GM23338 (cell line): ENCODE measurements around the gene TP73.

Experiments
- CTCF ChIP-seq, 2 experiments: fragments of 200-600 bp in 1 of 2; sonication (generic) in 1 of 2; conservative IDR thresholded peaks; 2 replicates each; pipeline versions ENCODE4 v1.5.1 to v1.6.1; 2016 to 2017; ENCODE audit warnings: antibody characterized with exemption in 2 of 2, low read depth in 2 of 2, mild to moderate bottlenecking in 2 of 2, moderate library complexity in 1 of 2
- EZH2 ChIP-seq: fragments of 200-600 bp; sonication (generic); IDR thresholded peaks from one replicate; pipeline ENCODE4 v1.8.0; 2017; ENCODE audit warnings: antibody characterized with exemption, mild to moderate bottlenecking, low read depth; ENCODE audit not compliant: unreplicated experiment
- EZH2phosphoT487 ChIP-seq: fragments of 200-600 bp; sonication (generic); IDR thresholded peaks from one replicate; pipeline ENCODE4 v1.8.1; 2018; ENCODE audit warnings: antibody characterized with exemption; ENCODE audit not compliant: unreplicated experiment
- POLR2AphosphoS5 ChIP-seq: IDR thresholded peaks from 2 replicates; pipeline ENCODE4 v1.6.1; 2016; ENCODE audit warnings: antibody characterized with exemption, low read depth
- REST ChIP-seq: IDR thresholded peaks from one replicate; pipeline ENCODE4 v1.6.1; 2018; ENCODE audit warnings: antibody characterized with exemption; ENCODE audit not compliant: unreplicated experiment
- ZNF114 ChIP-seq: fragments of 250-450 bp; sonication (Bioruptor Pico); IDR thresholded peaks from 2 replicates; pipeline ENCODE4 v1.5.0; 2020; ENCODE audit warnings: mild to moderate bottlenecking, moderate library complexity
- ZNF331 ChIP-seq: fragments of 250-450 bp; sonication (Bioruptor Pico); IDR thresholded peaks from 2 replicates; pipeline ENCODE4 v1.5.0; 2020; ENCODE audit warnings: low read depth, mild to moderate bottlenecking, moderate library complexity

DNA sequence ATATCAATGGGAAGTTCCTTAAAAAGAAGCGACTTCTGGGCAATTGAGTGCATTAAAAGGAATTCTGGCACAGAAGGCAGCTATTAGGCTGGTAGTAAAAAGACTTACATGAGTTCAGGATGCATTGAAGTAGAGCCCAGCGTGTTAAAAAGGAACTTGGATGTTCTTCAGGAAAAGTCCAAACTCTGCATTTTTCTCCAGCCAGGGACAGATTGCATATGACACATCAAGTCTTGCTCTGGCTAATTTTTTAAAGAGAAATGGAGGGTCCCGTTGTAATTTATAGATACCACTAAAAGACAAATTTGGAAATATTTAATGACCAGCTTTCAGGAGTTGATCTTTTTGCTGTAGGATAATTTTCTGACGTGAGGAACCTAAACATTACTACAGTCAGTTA lies 26.3 kb upstream of the TP73 start:
- TF ChIP-seq CTCF (conservative IDR thresholded peaks at IDR 0.05; ENCODE audit: low read depth in 2 of 2) (no peak), POLR2AphosphoS5 (no peak), ZNF114 (CRISPR knock-in tag) (no peak), EZH2 (no peak), ZNF331 (no peak), REST (no peak), EZH2phosphoT487 (no peak)
